NCI-H1105 treated with DMSO at 0.1 percent for 48 hours (cell line): ENCODE data around the gene FAF1.

ENCODE experiments used
- DNase-seq: peaks from one replicate; lab custom pipeline; 2025; lab: John Stamatoyannopoulos, UW

FAF1 gene

GRCh38 chr1:50415235-50416149 lies 544.6 kb downstream of the FAF1 start:
- no peak for DNase-seq

GRCh38 chr1:50414853-50415234 lies 545.2 kb downstream of the FAF1 start:
- DNase-seq, result no peak

- no peak for DNase-seq
Observed at GRCh38 chr1:50412813-50413476, 547.1 kb downstream of the FAF1 start.

- no peak for DNase-seq
Observed at GRCh38 chr1:50405814-50406213, 554.3 kb downstream of the FAF1 start.

GRCh38 chr1:50393522-50394120 lies 566.4 kb downstream of the FAF1 start:
- no peak for DNase-seq
